Endothelial cell (in vitro differentiated cells): Measurements from ENCODE around the gene RAB39A. TPM values are rescaled to one million over a fixed set of nuclear protein-coding genes. Genes with fewer than 3 reads are reported as not detected.

ENCODE experiments used
- DNase-seq: peaks from one replicate; pipeline ENCODE4 v3.0.0; 2021; ENCODE audit warnings: low spot score
- H3K27ac Mint-ChIP-seq: one replicate; pipeline ENCODE4 v1.8.0; 2021; ENCODE audit warnings: mixed read lengths, inconsistent platforms; ENCODE audit not compliant: unreplicated experiment
- H3K27me3 Mint-ChIP-seq: one replicate; pipeline ENCODE4 v1.8.0; 2021; ENCODE audit warnings: mild to moderate bottlenecking, moderate library complexity, mixed read lengths, inconsistent platforms; ENCODE audit not compliant: unreplicated experiment
- H3K36me3 Mint-ChIP-seq: one replicate; pipeline ENCODE4 v1.8.0; 2021; ENCODE audit warnings: mild to moderate bottlenecking, low read depth, mixed read lengths, inconsistent platforms; ENCODE audit not compliant: unreplicated experiment
- H3K4me1 Mint-ChIP-seq: one replicate; pipeline ENCODE4 v1.8.0; 2021; ENCODE audit warnings: mild to moderate bottlenecking, mixed read lengths, inconsistent platforms; ENCODE audit not compliant: unreplicated experiment
- H3K4me3 Mint-ChIP-seq: one replicate; pipeline ENCODE4 v1.8.0; 2021; ENCODE audit warnings: mild to moderate bottlenecking, mixed read lengths, inconsistent platforms; ENCODE audit not compliant: unreplicated experiment
- H3K9me3 Mint-ChIP-seq: one replicate; pipeline ENCODE4 v1.8.0; 2021; ENCODE audit warnings: mixed read lengths, inconsistent platforms; ENCODE audit not compliant: unreplicated experiment
- CTCF ChIP-seq: fragments of 200-600 bp; sonication (generic); IDR thresholded peaks from one replicate; pipeline ENCODE4 v1.5.0; 2021; ENCODE audit warnings: antibody characterized with exemption; ENCODE audit not compliant: unreplicated experiment
- total RNA-seq: library from RNA; stranded (reverse); fragmentation: NEBNext Ultra II Directional; extraction: Animal tissue kit (Norgen Biotek cat#: 25700); gene quantifications from one replicate; pipeline ENCODE4 v1.2.1, GENCODE V29; 2021; ENCODE audit not compliant: unreplicated experiment

The RAB39A gene
- total RNA-seq, 1 donor from 2014 or later, result 2.4 TPM

GRCh38 chr11:107962181-107962580 is 33.9 kb downstream of the RAB39A start:
- no peaks in the 10 kb centered on the region for H3K27me3 Mint-ChIP-seq
- H3K36me3 Mint-ChIP-seq, result no peaks in the 10 kb centered on the region
- H3K4me3 Mint-ChIP-seq, result no peak overlapping the region
- DNase-seq, result no peak
- peaks cover 7% of the 10 kb centered on the region for H3K4me1 Mint-ChIP-seq
- no peaks in the 10 kb centered on the region for H3K9me3 Mint-ChIP-seq
- no peak overlapping the region for H3K27ac Mint-ChIP-seq
- TF ChIP-seq CTCF, result no peak

DNA sequence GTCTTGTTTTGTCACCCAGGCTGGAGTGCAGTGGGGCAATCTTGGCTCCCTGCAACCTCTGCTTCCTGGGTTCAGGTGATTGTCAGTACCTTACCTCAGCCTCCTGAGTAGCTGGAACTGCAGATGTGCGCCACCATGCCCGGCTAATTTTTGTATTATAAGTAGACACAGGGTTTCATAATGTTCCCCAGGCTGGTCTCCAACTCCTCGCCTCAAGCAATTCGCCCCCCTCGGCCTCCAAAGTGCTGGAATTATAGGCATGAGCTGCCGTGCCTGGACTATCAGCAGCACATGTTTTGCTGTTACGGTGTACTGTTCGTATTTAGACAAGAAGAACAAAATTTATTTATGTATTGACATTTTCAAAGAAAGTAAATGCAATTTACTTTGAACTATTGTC is 34.8 kb downstream of the RAB39A start:
- Mint-ChIP-seq H3K27ac (no peak overlapping the region), H3K4me1 (peaks cover 4% of the 10 kb centered on the region), H3K27me3 (no peaks in the 10 kb centered on the region), H3K4me3 (no peak overlapping the region), H3K36me3 (no peaks in the 10 kb centered on the region), H3K9me3 (no peaks in the 10 kb centered on the region)
- no peak for TF ChIP-seq CTCF
- DNase-seq, result no peak

- Mint-ChIP-seq H3K4me3 (no peak overlapping the region), H3K4me1 (no peaks in the 10 kb centered on the region), H3K27ac (no peak overlapping the region), H3K36me3 (no peaks in the 10 kb centered on the region), H3K27me3 (no peaks in the 10 kb centered on the region), H3K9me3 (no peaks in the 10 kb centered on the region)
- no peak for TF ChIP-seq CTCF
- DNase-seq, result no peak
Observed at GRCh38 chr11:107969219-107969618, 41.0 kb downstream of the RAB39A start.

DNA sequence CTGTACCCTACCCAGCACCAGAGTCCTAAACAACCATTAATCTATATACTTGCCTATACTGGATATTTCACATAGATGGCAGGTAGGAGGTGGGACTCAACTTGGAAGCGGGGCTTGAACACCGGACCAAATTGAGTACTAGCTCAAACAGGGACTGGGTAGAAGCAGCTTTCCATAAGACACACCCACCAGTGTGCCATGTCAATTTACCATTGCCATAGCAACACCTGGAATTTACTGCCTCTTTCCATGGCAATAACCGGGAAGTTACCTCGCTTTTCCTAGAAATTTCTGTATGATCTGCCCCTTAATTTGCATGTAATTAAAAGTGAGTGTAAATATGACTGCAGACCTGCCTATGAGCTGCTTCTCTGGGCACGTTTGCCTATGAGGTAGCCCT is 41.8 kb downstream of the RAB39A start:
- no peaks in the 10 kb centered on the region for H3K9me3 Mint-ChIP-seq
- no peaks in the 10 kb centered on the region for H3K4me1 Mint-ChIP-seq
- H3K27ac Mint-ChIP-seq, result no peak overlapping the region

GRCh38 chr11:107973641-107974040 is 45.4 kb downstream of the RAB39A start:
- no peaks in the 10 kb centered on the region for H3K9me3 Mint-ChIP-seq
- DNase-seq, result no peak
- H3K4me3 Mint-ChIP-seq, result no peak overlapping the region
- no peak for TF ChIP-seq CTCF
- no peaks in the 10 kb centered on the region for H3K27me3 Mint-ChIP-seq
- no peak overlapping the region for H3K27ac Mint-ChIP-seq
- H3K4me1 Mint-ChIP-seq, result no peaks in the 10 kb centered on the region
- no peaks in the 10 kb centered on the region for H3K36me3 Mint-ChIP-seq

More for the DNA sequence above, 41.8 kb downstream of the RAB39A start:
- H3K4me3 Mint-ChIP-seq, result no peak overlapping the region
- no peak for DNase-seq
- no peaks in the 10 kb centered on the region for H3K36me3 Mint-ChIP-seq
- TF ChIP-seq CTCF, result no peak
- no peaks in the 10 kb centered on the region for H3K27me3 Mint-ChIP-seq
